H1 (cell line): Measurements from ENCODE around the gene FJX1. TPM values are rescaled to one million over a fixed set of nuclear protein-coding genes. Genes with fewer than 3 reads are reported as not detected.

Experiments
- CTCF ChIA-PET: fragments of 300-600 bp; sonication (Branson Sonifier 250); formaldehyde crosslinking; loops from one replicate; lab custom pipeline; 2021; ENCODE audit not compliant: partially characterized antibody; lab: Charles Lee
- POLR2A ChIA-PET: fragments of 300-600 bp; sonication (Branson Sonifier 250); formaldehyde crosslinking; loops from one replicate; lab custom pipeline; 2021; ENCODE audit warnings: inconsistent platforms; ENCODE audit not compliant: partially characterized antibody; lab: Charles Lee
- DNase-seq, 2 experiments: peaks; one replicate each; pipeline versions ENCODE4 v3.0.0 to v3.0.0-alpha.2; 2010 to 2022; ENCODE audit warnings: low spot score in 2 of 2, low read depth in 1 of 2, mixed read lengths in 1 of 2
- FAIRE-seq: peaks from 2 replicates; lab custom pipeline; 2011; peaks lifted over from hg19 to GRCh38; lab: Jason Lieb, UNC
- H2AFZ ChIP-seq: 2 replicates; pipeline ENCODE4 v1.8.1; 2012; ENCODE audit warnings: low read length, inconsistent platforms
- H2AK5ac ChIP-seq: 2 replicates; pipeline ENCODE4 v1.6.1; 2013; ENCODE audit warnings: low read depth, low read length
- H2BK120ac ChIP-seq: replicated peaks from 2 replicates; pipeline ENCODE3; 2013; ENCODE audit warnings: low read depth, low read length, inconsistent platforms
- H2BK12ac ChIP-seq: 2 replicates; pipeline ENCODE4 v1.6.1; 2013; ENCODE audit warnings: low read depth, low read length
- H2BK15ac ChIP-seq: 2 replicates; pipeline ENCODE4 v1.6.1; 2013; ENCODE audit warnings: low read length
- H2BK20ac ChIP-seq: 2 replicates; pipeline ENCODE4 v1.6.1; 2013; ENCODE audit warnings: low read length
- H2BK5ac ChIP-seq: 2 replicates; pipeline ENCODE4 v1.6.1; 2013; ENCODE audit warnings: low read depth, low read length
- H3K14ac ChIP-seq: 2 replicates; pipeline ENCODE4 v1.6.1; 2013; ENCODE audit warnings: inconsistent platforms; ENCODE audit not compliant: insufficient read length
- H3K18ac ChIP-seq: 2 replicates; pipeline ENCODE4 v1.6.1; 2013; ENCODE audit warnings: low read length; ENCODE audit errors: extremely low read depth
- H3K23ac ChIP-seq: 2 replicates; pipeline ENCODE4 v1.6.1; 2013; ENCODE audit warnings: inconsistent platforms; ENCODE audit not compliant: insufficient read length
- H3K23me2 ChIP-seq: 2 replicates; pipeline ENCODE4 v1.6.1; 2013; ENCODE audit warnings: low read depth, low read length
- H3K27ac ChIP-seq: 2 replicates; pipeline ENCODE4 v1.6.1; 2011; ENCODE audit warnings: low read depth, low read length, inconsistent platforms
- H3K27me3 ChIP-seq, 4 experiments: replicated peaks in 1 of 4; 1 replicate in 1 of 4; 2 replicates in 3 of 4; pipeline versions ENCODE4 v1.6.1 to v1.8.1; 2011 to 2013; ENCODE audit warnings: low read length in 3 of 4, mild to moderate bottlenecking in 3 of 4, inconsistent platforms in 2 of 4, mixed read lengths in 2 of 4, moderate library complexity in 1 of 4; ENCODE audit not compliant: control insufficient read depth in 3 of 4, insufficient read depth in 3 of 4; ENCODE audit errors: extremely low read depth in 1 of 4
- H3K36me3 ChIP-seq, 4 experiments: 2 replicates each; pipeline versions ENCODE4 v1.6.1 to v1.8.1; 2011 to 2013; ENCODE audit warnings: mild to moderate bottlenecking in 4 of 4, low read length in 3 of 4, moderate library complexity in 2 of 4, control low read depth in 1 of 4, inconsistent platforms in 1 of 4; ENCODE audit not compliant: insufficient read depth in 4 of 4, control insufficient read depth in 2 of 4
- H3K4ac ChIP-seq: replicated peaks from 2 replicates; pipeline ENCODE3; 2013; ENCODE audit warnings: low read length, low read depth, mixed read lengths, inconsistent platforms; ENCODE audit not compliant: insufficient read length
- H3K4me1 ChIP-seq, 4 experiments: replicated peaks in 1 of 4; 1 replicate in 1 of 4; 2 replicates in 3 of 4; pipeline versions ENCODE4 v1.6.1 to v1.8.1; 2011 to 2013; ENCODE audit warnings: low read length in 3 of 4, inconsistent platforms in 2 of 4, mixed read lengths in 1 of 4; ENCODE audit not compliant: insufficient read depth in 4 of 4, control insufficient read depth in 3 of 4
- H3K4me2 ChIP-seq, 2 experiments: 2 replicates each; pipeline versions ENCODE4 v1.6.1 to v1.8.1; 2011 to 2013; ENCODE audit warnings: low read depth in 2 of 2, low read length in 2 of 2, control low read depth in 1 of 2, inconsistent platforms in 1 of 2, mild to moderate bottlenecking in 1 of 2; ENCODE audit not compliant: insufficient read depth in 1 of 2
- H3K4me3 ChIP-seq, 4 experiments: fragments of 200-600, 300-600 bp in 1 of 4; sonication (generic), shearing (Covaris generic), sonication (Bioruptor Twin) in 1 of 4; 2 replicates each; pipeline versions ENCODE4 v1.5.1 to v1.8.1; 2011 to 2016; ENCODE audit warnings: low read length in 4 of 4, low read depth in 3 of 4, control low read depth in 2 of 4, inconsistent platforms in 2 of 4, mild to moderate bottlenecking in 2 of 4, mixed read lengths in 1 of 4, moderate library complexity in 1 of 4; ENCODE audit not compliant: insufficient read depth in 2 of 4; ENCODE audit errors: extremely low read depth in 1 of 4
- H3K56ac ChIP-seq: replicated peaks from 2 replicates; pipeline ENCODE3; 2013; ENCODE audit warnings: low read depth, mild to moderate bottlenecking, mixed read lengths, low read length, inconsistent platforms; ENCODE audit not compliant: insufficient read length
- H3K79me1 ChIP-seq: 2 replicates; pipeline ENCODE4 v1.6.1; 2013; ENCODE audit warnings: low read depth, low read length, control low read depth
- H3K79me2 ChIP-seq, 2 experiments: 2 replicates each; pipeline versions ENCODE4 v1.6.1 to v1.8.1; 2012 to 2013; ENCODE audit warnings: low read length in 2 of 2, mild to moderate bottlenecking in 2 of 2, inconsistent platforms in 1 of 2; ENCODE audit not compliant: insufficient read depth in 2 of 2, control insufficient read depth in 1 of 2
- H3K9ac ChIP-seq, 4 experiments: replicated peaks in 1 of 4; 1 replicate in 1 of 4; 2 replicates in 3 of 4; pipeline versions ENCODE4 v1.6.1 to v1.8.1; 2011 to 2013; ENCODE audit warnings: low read depth in 3 of 4, low read length in 3 of 4, control low read depth in 2 of 4, mild to moderate bottlenecking in 2 of 4, moderate library complexity in 2 of 4, inconsistent platforms in 1 of 4; ENCODE audit errors: extremely low read depth in 1 of 4
- H3K9me3 ChIP-seq, 2 experiments: 2 replicates each; pipeline versions ENCODE4 v1.6.1 to v1.8.1; 2012 to 2013; ENCODE audit warnings: mild to moderate bottlenecking in 2 of 2, moderate library complexity in 2 of 2, control low read depth in 1 of 2, inconsistent platforms in 1 of 2, low read depth in 1 of 2, low read length in 1 of 2, mixed read lengths in 1 of 2; ENCODE audit not compliant: insufficient read depth in 2 of 2
- H4K20me1 ChIP-seq, 2 experiments: replicated peaks in 1 of 2; 2 replicates each; pipeline versions ENCODE3 to v1.8.1; 2011 to 2013; ENCODE audit warnings: inconsistent platforms in 2 of 2, low read length in 2 of 2, mild to moderate bottlenecking in 1 of 2; ENCODE audit not compliant: insufficient read depth in 2 of 2, control insufficient read depth in 1 of 2
- H4K5ac ChIP-seq: 2 replicates; pipeline ENCODE4 v1.6.1; 2013; ENCODE audit warnings: low read length, low read depth, mixed read lengths, inconsistent platforms; ENCODE audit not compliant: insufficient read length
- H4K8ac ChIP-seq: 2 replicates; pipeline ENCODE4 v1.8.0; 2013; ENCODE audit warnings: mild to moderate bottlenecking, moderate library complexity, low read length, inconsistent platforms; ENCODE audit not compliant: insufficient read depth; ENCODE audit errors: extremely low read depth
- H4K91ac ChIP-seq: replicated peaks from 2 replicates; pipeline ENCODE3; 2013; ENCODE audit warnings: low read length, mixed read lengths, inconsistent platforms; ENCODE audit not compliant: insufficient read length
- ASH2L ChIP-seq: fragments of 200-600, 300-600 bp; sonication (generic); IDR thresholded peaks from one replicate; pipeline ENCODE4 v1.7.1; 2017; ENCODE audit warnings: low read length
- CTCF ChIP-seq, 3 experiments: IDR thresholded peaks; 1 replicate in 2 of 3; 2 replicates in 1 of 3; pipeline versions ENCODE4 v1.5.1 to v1.6.1; 2011; ENCODE audit warnings: low read length in 3 of 3, mild to moderate bottlenecking in 3 of 3, inconsistent platforms in 2 of 3, low read depth in 1 of 3, moderate library complexity in 1 of 3; ENCODE audit not compliant: insufficient read depth in 1 of 3; ENCODE audit errors: control extremely low read depth in 1 of 3
- MAFK ChIP-seq: IDR thresholded peaks from 2 replicates; pipeline ENCODE4 v1.6.1; 2012; ENCODE audit warnings: low read depth, mild to moderate bottlenecking, improper control_type of control experiment, low read length
- NANOG ChIP-seq: IDR thresholded peaks from 2 replicates; pipeline ENCODE4 v1.6.1; 2011; ENCODE audit warnings: low read length, low read depth, mild to moderate bottlenecking, inconsistent platforms; ENCODE audit not compliant: insufficient read depth, poor library complexity, severe bottlenecking
- RAD21 ChIP-seq, 2 experiments: IDR thresholded peaks in 1 of 2; conservative IDR thresholded peaks in 1 of 2; 2 replicates each; pipeline ENCODE4 v1.6.1; 2011; ENCODE audit warnings: low read depth in 2 of 2, low read length in 2 of 2, improper control_type of control experiment in 1 of 2, inconsistent platforms in 1 of 2, mild to moderate bottlenecking in 1 of 2, moderate library complexity in 1 of 2
- SUZ12 ChIP-seq: fragments of 200-600 bp; sonication (generic); IDR thresholded peaks from 2 replicates; pipeline ENCODE4 v1.6.1; 2012; ENCODE audit warnings: mild to moderate bottlenecking, inconsistent platforms, low read length, moderate library complexity, mixed read lengths
- TAF1 ChIP-seq: IDR thresholded peaks from 2 replicates; pipeline ENCODE4 v1.6.1; 2011; ENCODE audit warnings: mild to moderate bottlenecking, low read depth, low read length
- WGBS, 2 experiments: shearing (Covaris generic) in 1 of 2; methylation state at CpG; one replicate each; pipeline versions ENCODE4 v1.1.6 to v1.1.7; 2013 to 2015; ENCODE audit warnings: low lambda C conversion rate in 2 of 2, mixed read lengths in 2 of 2, inconsistent platforms in 1 of 2, low coverage in 1 of 2, missing lambda C conversion rate in 1 of 2; ENCODE audit not compliant: insufficient replicate concordance in 2 of 2, insufficient coverage in 1 of 2, insufficient read length in 1 of 2; ENCODE audit errors: extremely low coverage in 1 of 2, missing lambda C conversion rate in 1 of 2; 5-methylcytosine and 5-hydroxymethylcytosine counted together
- polyA plus RNA-seq, 7 experiments: library from polyadenylated mRNA; depleted of rRNA in 3 of 7; stranded (reverse) in 5 of 7; unstranded in 2 of 7; fragments of >200 nt in 5 of 7; fragments of 200-250 nt in 2 of 7; gene quantifications; 1 replicate in 5 of 7; 2 replicates in 1 of 7; 4 replicates in 1 of 7; pipeline versions ENCODE4 v1.2.1 to v1.2.3, GENCODE V29; 2011 to 2013; ENCODE audit warnings: missing spikeins in 2 of 7, mixed read lengths in 2 of 7
- total RNA-seq: library from RNA; stranded (reverse); fragmentation: NEBNext Ultra II Directional; extraction: Animal tissue kit (Norgen Biotek cat#: 25700); gene quantifications from 2 replicates; pipeline ENCODE4 v1.2.1, GENCODE V29; 2021

The FJX1 gene
- total and polyA plus RNA-seq, 2 of the 8 experiments (the other 6 are each of a cell fraction or from before 2014, with no cell fraction given), result 6.3 to 13.3 TPM

- Histone ChIP-seq H4K5ac (no peak overlapping the region), H3K23me2 (peaks cover 11% of the 10 kb centered on the region; the same call in 1 of the 2 replicates), H3K9me3 (no peaks in the 10 kb centered on the region), H2BK120ac (no peak overlapping the region), H3K4me2 (no peak overlapping the region), H3K4me1 (peaks cover 3 to 19% (median 6%) of the 10 kb centered on the region in 4 experiments; a peak in 5 of 7 replicates), H3K56ac (no peak overlapping the region), H3K27ac (no peak overlapping the region), H3K14ac (no peak overlapping the region), H3K79me2 (no peaks in the 10 kb centered on the region), H4K8ac (no peak overlapping the region), H3K4ac (no peak overlapping the region), H3K27me3 (peaks cover 7 to 29% (median 22%) of the 10 kb centered on the region in 4 experiments), H2BK12ac (no peak overlapping the region), H3K36me3 (no peaks in the 10 kb centered on the region), H3K23ac (no peak overlapping the region), H3K4me3 (no peak overlapping the region), H3K18ac (no peak overlapping the region), H2BK5ac (no peak overlapping the region), H2BK20ac (no peak overlapping the region), H2BK15ac (no peak overlapping the region), H4K20me1 (no peaks in the 10 kb centered on the region), H3K9ac (no peak overlapping the region), H2AK5ac (no peak overlapping the region), H3K79me1 (no peaks in the 10 kb centered on the region), H2AFZ (no peak overlapping the region), H4K91ac (no peak overlapping the region)
- ChIA-PET CTCF (interaction anchor here (0.6 to 3.2 kb wide), 23 partner anchors 10 to 662 kb away, joined by 3 to 16 read pairs (median 3); no protein-coding TSS in a partner anchor), POLR2A (no interaction called here)
- no peak for DNase-seq
- TF ChIP-seq RAD21 (IDR thresholded peaks at IDR 0.05 in 1 of 2, conservative IDR thresholded peaks at IDR 0.05 in 1 of 2; ENCODE audit: low read depth in 2 of 2, low read length in 2 of 2) (peak; percentile 70 to 77), NANOG (no peak), MAFK (no peak), SUZ12 (no peak), ASH2L (no peak), TAF1 (no peak), CTCF (IDR thresholded peaks at IDR 0.05; ENCODE audit: control extremely low read depth in 1 of 3, insufficient read depth in 1 of 3, low read depth in 1 of 3, low read length in 3 of 3) (peak in 2 of 3 experiments; percentile 38 to 57; a peak in 2 of 4 replicates)
- WGBS, 2 experiments, result 47% methylated on average over 8 of the region's 8 CpGs; no CpG with 5 or more reads in 1 of the 2 experiments
- peak; percentile 24 for FAIRE-seq
Measured at GRCh38 chr11:35615921-35616900, 2.0 kb upstream of the FJX1 start.
